NT2/D1 (cell line): ENCODE results near the gene GCLC.

ENCODE experiments used
- SUZ12 ChIP-seq: IDR thresholded peaks from 2 replicates; pipeline ENCODE4 v1.6.1; 2011; ENCODE audit not compliant: insufficient read length, insufficient read depth; ENCODE audit errors: extremely low read depth
- YY1 ChIP-seq: IDR thresholded peaks from 2 replicates; pipeline ENCODE4 v1.6.1; 2011; ENCODE audit not compliant: insufficient read length, insufficient read depth

GRCh38 chr6:53541900-53542299, 3.0 kb downstream of the GCLC start:
- TF ChIP-seq YY1 (no peak), SUZ12 (no peak)
